ENCODE data around the gene SNAI1.
"Not testable (repeated sequence)": the region's sequence is repeated elsewhere in the genome, so short reads cannot be mapped to it uniquely, and the experiment has no call there.

The SNAI1 gene

GRCh38 chr20:49987015-49987867 lies 4.5 kb downstream of the SNAI1 start:
- no peak for FAIRE-seq

DNA sequence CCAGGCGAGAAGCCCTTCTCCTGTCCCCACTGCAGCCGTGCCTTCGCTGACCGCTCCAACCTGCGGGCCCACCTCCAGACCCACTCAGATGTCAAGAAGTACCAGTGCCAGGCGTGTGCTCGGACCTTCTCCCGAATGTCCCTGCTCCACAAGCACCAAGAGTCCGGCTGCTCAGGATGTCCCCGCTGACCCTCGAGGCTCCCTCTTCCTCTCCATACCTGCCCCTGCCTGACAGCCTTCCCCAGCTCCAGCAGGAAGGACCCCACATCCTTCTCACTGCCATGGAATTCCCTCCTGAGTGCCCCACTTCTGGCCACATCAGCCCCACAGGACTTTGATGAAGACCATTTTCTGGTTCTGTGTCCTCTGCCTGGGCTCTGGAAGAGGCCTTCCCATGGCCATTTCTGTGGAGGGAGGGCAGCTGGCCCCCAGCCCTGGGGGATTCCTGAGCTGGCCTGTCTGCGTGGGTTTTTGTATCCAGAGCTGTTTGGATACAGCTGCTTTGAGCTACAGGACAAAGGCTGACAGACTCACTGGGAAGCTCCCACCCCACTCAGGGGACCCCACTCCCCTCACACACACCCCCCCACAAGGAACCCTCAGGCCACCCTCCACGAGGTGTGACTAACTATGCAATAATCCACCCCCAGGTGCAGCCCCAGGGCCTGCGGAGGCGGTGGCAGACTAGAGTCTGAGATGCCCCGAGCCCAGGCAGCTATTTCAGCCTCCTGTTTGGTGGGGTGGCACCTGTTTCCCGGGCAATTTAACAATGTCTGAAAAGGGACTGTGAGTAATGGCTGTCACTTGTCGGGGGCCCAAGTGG lies 5.3 kb downstream of the SNAI1 start:
- no peak for FAIRE-seq

GRCh38 chr20:49989234-49990065 lies 6.7 kb downstream of the SNAI1 start:
- FAIRE-seq = no peak

- no peak for FAIRE-seq
Observed at GRCh38 chr20:49990271-49990720, 7.5 kb downstream of the SNAI1 start.

DNA sequence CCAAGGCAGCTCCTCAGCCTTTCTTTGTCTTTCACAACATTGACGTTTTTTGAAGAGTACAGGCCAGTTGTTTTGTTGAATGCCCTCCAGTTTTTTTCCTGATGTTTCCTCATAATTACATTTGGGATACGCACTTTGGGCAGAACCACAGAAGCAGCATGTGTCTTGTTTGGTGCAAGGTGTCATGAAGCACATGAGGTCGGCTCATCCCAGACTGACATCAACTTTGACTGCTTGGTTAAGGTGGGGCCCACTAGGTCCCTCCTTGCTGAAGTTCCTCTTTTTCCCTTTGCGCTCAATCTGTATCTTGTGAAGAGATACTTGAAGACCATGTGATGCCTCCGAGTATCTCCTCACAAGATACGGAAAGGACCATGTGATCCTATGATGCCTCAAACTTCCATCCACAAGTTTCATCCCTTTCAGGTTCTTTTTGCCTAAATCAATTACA lies 10.5 kb downstream of the SNAI1 start:
- FAIRE-seq = no peak

DNA sequence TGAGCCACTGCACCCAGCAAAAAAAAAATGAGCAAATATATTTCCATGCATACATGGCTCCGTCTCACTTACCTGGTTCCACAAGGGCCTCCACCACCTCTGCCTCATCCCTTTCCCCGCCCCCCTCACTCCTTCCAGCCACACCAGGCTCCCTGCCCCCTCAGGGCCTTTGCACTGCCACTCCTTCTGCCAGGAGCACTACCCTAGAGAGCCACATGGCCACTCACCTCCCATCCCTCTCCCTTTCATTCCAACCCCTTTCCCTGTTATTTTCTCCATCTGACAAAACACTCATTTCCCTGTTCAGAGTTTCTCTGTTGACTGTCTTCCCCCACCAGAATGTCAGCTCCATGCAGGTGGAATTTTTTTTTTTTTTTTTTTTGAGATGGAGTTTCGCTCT lies 12.8 kb downstream of the SNAI1 start:
- FAIRE-seq = no peak

DNA sequence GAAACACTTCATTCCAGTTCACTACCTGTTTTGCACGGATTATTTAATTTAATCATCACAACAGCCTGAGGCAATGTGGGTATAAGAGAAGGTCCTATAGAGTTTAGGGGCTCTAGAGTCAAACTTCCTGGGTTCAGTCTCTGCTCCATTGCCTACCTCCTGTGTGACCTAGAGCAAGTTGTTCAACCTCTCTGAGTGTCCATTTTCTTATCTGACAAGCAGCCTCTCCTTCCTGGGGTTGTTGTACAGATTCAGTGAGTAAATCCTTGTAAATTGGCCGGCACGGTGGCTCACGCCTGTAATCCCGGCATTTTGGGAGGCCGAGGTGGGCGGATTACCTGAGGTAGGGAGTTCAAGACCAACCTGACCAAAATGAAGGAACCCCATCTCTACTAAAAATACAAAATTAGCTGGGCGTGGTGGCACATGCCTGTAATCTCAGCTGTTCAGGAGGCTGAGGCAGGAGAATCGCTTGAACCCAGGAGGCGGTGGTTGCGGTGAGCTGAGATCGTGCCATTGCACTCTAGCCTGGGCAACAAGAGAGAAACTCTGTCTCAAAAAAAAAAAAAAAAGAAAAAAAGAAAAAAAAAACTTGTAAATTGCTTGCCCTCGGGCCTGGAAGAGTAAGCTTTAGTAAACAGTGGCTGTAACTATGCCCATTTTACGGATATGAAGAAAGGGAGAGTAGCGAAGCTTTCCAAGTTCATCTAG lies 15.9 kb downstream of the SNAI1 start:
- FAIRE-seq = not testable (repeated sequence)

DNA sequence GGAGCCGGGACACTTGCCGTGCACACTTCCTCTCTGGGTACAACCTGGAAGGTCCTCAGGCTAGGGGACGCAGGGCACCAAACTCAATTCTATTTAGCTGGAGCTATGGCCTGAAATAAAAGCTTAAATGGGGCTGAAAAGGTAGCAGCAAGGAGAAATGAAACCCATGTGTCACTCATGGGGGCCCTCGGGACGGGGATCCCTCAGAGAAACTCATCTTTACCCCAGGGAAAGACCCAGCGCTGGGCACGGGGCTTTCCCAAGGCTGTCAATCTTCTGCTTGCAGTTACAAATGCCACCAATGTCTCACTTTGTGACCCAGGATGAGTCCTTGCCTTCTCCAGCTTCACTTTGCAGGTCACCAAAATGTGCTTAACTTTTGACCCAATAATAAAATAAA lies 16.5 kb downstream of the SNAI1 start:
- no peak for FAIRE-seq

GRCh38 chr20:50000548-50001222 lies 17.9 kb downstream of the SNAI1 start:
- not testable (repeated sequence) for FAIRE-seq

GRCh38 chr20:50001784-50002311 lies 19.1 kb downstream of the SNAI1 start:
- FAIRE-seq = no peak

- no peak for FAIRE-seq
Observed at GRCh38 chr20:50003253-50003656, 20.5 kb downstream of the SNAI1 start.

DNA sequence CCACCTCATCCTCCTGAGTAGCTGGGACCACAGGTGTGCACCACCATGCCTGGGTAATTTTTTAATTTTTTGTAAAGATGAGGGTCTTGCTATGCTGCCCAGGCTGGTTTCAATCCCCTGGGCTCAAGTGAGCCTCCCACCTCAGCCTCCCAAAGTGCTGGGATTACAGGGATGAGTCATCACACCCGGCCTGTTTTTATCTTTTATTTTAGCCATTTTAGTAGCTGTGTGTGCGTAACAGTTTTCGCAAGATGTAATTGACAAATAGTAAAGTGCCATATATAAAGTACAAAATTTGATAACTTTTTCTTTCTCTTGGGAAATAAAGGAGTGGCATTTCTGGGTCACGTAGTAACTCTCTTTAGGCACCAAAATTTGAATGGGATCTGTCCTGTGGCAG lies 21.4 kb downstream of the SNAI1 start:
- FAIRE-seq = no peak

GRCh38 chr20:50005471-50005981 lies 22.7 kb downstream of the SNAI1 start:
- no peak for FAIRE-seq

DNA sequence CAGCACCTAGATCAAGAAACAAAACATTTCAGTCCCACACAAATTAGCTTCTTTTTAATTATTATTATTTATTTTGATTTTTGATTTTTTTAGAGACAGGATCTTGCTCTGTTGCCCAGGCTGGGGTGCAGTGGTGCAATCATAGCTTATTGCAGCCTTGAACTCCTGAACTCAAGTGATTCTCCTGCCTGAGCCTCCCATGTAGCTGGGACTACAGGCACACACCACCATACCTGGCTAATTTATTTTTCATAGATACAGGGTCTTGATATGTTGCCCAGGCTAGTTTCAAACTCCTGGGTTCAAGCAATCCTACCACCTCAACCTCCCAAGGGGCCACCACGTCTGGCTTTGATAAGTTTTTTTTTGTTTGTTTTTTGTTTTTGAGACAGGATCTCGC lies 24.6 kb downstream of the SNAI1 start:
- no peak for FAIRE-seq

GRCh38 chr20:50008007-50008406 lies 25.2 kb downstream of the SNAI1 start:
- no peak for FAIRE-seq

DNA sequence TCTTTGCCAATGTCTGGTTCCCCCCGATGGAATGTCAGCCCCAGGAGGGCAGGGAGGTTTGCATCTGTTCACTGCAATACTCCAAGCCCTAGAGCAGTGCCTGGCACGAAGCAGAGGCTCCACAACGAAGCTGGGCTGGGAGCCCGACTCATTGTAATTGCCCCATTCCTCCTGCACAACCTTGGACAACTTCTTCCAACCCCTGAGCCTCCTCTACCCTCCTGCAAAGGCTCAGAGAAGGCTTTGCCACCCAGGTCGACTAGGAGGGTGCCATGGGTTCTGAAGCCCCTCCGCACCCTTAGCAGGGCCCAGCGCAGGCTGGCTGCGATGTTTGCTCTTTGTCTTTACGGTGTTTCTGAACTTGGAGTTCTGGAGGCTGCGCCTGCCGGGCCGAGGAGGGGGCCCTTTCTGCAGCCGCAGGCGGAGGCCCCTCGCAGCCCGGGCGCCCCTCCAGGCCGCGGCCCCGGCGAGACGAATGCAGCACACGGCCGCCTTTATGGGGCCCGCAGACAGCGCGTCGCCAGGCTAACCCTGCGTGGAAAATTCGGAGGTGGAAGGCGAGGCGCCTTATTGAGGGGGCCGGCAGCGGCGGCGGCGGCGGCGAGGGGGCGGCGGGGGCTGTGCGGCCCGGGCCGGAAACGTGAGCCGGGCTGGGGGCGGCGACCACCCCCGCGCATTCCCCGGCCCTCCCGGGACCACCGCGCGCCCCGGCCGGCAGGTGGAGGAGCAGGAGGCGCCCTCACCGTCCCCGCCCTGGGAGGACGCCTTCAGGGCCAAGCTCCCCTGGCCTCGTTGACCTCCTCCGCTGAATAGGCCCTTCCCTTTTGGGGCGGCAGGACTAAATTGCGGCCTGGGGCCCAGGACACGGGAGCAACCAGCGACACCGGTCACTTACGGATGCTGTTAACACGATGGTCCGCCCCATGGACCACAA lies 27.0 kb downstream of the SNAI1 start:
- FAIRE-seq = no peak

DNA sequence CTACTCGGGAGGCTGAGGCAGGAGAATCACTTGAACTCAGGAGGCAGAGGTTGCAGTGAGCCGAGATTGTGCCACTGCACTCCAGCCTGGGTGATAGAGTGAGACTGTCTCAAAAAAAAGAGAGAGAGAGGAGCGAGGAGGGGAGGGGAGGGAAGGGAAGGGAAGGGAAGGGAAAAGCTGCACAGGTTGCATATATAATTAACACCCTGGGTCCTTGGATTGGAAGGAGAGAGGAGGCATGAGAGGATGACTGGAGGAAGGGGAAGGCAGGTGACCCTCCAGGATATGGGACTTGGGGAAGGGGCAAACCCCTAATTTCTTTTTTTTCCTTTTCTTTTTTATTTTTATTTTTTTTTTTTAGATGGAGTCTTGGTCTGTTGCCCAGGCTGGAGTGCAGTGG lies 28.8 kb downstream of the SNAI1 start:
- FAIRE-seq = not testable (repeated sequence)

GRCh38 chr20:50012282-50013263 lies 29.8 kb downstream of the SNAI1 start:
- FAIRE-seq = no peak

GRCh38 chr20:50013976-50014375 lies 31.2 kb downstream of the SNAI1 start:
- FAIRE-seq = no peak

Data from endometrium (tissue), 2 donors.